ENCODE results near the gene HRAS. TPM values are rescaled to one million over a fixed set of nuclear protein-coding genes. Genes with fewer than 3 reads are reported as not detected.
"Not testable (repeated sequence)": the region's sequence is repeated elsewhere in the genome, so short reads cannot be mapped to it uniquely, and the experiment has no call there.

Gene HRAS
- polyA plus RNA-seq, 12 donors, result 62.1 to 123 (median 101) TPM; not detected in 1

DNA sequence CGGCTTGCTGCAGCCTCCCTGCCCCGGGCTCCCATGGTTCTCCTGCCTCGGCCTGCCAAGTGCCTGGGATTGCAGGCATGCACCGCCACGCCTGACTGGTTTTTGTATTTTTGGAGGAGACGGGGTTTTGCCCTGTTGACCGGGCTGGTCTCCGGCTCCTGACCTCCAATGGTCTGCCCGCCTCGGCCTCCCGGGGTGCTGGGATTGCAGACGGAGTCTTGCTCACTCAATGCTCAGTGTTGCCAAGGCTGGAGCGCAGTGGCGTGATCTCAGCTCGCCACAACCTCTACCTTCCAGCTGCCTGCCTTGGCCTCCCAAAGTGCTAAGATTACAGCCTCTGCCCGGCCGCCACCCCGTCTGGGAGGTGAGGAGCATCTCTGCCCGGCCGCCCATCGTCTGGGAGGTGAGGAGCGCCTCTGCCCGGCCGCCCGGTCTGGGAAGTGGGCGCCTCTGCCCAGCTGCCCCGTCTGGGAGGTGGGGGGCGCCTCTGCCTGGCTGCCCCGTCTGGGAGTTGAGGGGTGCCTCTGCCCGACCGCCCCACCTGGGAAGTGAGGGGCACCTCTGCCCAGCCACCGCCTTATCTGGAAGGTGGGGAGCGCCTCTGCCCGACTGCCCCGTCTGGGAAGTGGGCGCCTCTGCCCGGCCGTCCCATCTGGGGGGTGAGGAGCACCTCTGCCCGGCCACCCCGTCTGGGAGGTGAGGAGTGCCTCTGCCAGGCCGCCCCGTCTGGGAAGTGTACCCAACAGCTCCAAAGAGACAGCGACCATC is 18.3 kb downstream of the HRAS start:
- not testable (repeated sequence) for DNase-seq

DNA sequence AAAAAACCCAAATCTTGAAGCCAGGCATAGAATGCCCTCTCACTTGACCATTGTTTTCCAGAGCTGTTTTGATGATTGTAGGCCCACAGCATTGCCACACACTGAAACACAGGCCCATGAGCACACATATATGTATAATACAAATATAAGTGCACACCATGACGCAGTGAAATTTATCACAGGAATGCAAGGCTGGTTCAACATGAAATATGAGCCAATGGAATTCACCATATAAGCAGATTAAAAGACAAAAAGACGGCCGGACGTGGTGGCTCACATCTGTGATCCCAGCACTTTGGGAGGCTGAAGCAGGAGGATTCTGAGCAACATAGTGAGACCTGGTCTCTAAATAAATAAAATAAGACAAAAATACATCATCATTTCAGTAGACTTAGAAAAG is 19.0 kb downstream of the HRAS start:
- no peak for DNase-seq

DNA sequence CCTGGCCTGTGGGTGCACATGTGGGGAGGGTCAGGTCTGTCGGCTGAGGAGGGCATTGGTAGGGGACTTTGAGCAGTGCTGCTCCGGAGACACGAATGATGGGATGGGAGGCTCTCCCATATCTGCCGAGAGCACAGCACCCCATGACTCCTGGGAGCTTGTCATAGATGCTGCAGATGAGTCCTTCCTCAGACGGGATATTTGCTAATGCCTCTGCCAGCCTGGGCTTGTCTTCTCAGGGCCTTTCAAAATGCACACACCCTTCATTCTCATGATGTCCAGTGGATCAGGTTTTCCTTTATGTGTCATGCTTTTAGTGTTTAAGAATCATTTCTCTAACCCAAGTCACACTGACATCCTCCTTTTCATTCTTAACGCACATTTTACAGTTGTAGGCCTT is 20.2 kb downstream of the HRAS start:
- no peak for DNase-seq

DNA sequence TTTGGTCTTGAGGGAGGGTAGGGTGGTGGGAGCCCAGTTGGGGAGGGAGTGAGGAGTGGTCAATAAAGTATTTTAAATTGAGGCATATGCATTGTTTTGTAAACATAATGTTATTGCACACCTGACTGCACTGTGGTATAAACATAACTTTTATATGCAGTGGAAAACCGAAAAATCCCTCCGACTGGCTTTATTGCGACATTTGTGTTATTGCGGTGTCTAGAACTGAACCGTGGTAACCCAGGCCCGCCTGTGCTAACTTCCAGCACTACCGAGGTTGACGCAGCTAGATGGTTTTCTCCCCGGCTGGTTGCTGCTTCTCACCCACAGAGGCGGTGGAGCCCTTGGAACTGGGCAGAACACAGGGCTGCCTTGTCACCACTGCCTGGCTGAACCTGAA is 20.8 kb downstream of the HRAS start:
- no peak for DNase-seq

DNA sequence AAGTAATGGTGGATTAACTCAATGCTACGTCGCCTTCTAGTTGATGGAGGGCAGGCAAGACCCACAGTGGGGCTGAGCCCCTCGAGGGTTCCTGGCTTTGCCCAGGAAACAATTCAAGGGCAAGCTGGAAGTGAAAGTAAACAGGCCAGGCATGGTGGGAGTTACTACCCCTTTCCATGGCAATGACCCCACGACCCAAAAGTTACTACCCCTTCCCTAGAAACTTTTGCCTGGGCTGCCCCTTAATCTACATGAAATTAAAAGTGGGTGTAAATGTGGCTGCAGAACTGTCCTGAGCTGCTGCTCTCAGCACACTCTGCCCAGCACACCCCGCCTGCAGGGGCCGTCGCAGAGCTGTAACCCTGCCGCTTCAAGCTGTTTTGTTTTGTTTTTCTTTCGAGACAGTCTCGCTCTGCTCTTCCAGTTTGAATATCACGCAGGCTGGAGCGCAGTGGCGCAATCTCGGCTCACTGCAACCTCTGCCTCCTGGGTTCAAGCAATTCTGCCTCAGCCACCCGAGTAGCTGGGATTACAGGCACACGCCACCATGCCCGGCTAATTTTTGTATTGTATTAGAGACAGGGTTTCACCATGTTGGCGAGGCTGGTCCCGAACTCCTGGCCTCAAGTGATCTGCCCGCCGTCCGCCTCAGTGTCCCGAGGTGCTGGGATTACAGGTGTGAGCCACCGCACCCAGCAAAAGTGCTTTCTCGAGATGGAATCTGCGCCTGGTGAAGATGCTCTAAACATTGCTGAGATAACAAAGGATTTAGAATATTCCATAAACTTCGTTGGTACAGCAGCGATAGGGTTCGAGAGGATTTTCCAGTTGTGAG is 22.4 kb downstream of the HRAS start:
- no peak for DNase-seq

DNA sequence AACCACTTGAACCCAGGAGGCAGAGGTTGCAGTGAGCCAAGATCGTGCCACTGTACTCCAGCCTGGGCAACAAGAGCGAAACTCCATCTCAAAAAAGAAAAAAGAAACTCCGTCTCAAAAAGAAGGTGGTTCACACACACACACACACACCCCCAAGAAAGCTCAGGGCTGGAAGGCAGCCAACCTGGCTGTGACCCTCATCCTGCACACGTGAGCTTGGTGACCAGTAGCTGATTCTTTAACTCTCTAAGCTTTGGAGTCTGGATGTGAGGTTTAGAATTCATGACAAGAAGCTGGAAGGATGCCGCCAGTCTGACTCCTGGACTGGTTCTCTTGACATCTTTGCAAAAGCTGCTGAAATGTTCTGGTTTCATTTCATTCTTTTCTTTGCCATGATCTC is 26.4 kb downstream of the HRAS start:
- DNase-seq, result no peak

DNA sequence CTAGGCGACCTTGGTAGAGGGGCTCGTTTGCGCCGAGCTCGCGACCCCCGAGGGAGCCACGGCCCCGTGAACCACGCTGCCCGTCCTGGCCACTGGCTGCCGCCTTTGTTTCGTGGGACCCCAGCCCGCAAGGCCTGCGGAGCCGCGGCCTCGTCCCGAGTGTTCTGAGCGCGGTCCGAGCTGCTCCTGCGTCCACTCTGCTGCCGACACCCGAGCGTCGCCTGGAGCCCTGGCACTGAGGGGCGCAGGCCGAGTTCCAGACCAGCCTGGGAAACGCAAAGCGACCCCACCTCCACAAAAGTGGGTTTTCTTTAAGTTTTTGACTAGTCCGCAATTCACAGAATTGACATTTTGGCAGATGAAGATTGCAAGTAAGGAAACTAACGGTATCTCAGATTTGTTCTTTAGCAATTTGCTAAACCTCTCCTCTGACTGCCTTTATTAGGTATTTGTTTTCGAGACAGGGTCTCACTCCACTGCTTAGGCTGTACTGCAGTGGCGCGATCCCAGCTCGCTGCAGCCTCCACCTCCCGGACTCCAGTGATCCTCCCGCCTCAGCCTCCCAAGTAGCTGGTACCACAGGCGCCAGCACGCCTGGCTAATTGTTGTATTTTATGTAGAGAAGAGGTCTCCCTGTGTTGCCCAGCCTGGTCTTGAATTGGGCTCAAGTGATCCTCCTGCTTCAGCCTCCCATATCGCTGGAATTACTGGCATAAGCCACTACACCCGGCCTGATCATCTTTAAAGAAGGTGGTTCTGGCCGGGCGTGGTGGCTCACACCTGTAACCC is 27.5 kb downstream of the HRAS start:
- DNase-seq, result no peak

DNA sequence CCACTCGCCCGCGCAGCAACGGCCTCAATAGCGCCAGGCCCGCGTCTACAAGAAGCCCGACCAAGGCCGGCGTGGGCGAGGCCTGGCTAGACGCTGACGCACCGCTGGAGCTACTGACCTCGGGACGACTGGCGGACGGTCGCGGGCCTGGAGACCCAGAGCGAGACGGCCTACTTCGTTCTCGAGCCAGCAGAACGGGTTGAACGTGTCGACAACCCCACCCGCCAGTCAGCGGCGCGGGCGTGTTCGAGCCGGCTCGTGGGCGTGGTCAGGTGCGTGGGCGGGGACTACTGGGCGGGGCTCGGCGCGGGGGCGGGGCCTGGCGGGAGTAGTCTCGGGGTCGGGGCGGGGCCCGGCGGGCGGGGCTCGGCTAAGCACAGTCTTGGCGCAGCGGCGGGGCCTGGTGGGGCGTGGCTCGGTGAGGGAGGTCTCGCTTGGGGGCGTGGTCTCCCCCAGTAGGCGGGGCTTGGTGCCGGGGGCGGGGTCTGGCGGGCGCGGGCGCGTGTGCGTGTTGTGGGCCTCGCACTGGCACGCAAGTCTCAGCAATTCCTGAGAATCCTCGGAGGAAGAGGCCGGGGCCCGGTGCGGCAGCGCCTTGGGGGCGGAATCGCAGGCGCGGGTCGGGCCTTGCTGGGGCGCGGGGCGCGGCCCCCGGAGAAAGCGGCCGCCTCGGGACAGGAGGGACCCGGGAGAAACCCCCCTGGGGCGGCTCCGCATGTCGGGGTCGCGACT is 28.2 kb downstream of the HRAS start, which contains the start of gene RNH1:
Gene RNH1, minus strand, starts transcription at position 248 of the 732 bp plus-strand sequence. CDS start 5,080 bp downstream, outside the sequence.
- DNase-seq, result peak; percentile 92

DNA sequence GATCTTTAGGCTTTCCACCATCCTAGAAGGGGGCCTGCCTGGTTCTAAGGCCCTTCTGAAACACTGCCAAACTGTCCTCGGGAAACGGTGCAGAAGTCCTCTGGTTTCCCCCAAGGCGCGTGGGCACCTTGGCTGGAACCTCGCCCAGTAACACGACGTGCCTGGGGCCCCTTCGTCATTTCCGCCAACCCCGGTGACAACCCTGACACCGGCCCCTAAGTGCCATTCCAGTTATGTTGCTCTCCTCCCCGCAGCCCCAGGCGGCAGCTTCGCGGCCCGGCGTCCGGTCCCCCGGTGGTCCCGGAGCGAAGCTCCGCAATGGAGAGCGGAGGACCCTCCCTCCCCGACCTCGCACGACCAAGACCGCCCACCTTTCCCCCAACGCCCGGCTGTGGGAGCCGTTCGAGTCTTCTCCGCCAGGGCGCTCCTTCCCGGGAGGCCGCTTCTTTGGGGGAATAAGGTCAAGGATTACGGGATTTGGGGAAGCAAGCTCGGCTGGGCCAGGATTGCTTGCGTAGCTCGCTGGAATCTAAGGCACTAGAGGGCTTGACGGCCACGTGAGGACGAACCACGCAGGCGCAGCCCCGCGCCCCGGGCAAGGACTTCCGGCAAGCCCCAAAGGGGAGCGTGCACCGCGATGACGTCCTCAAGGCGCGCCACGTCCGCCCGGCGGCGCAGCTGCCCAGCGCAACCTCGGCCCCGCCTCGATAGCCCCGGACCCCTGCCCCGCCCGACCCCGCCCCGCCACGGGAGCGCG is 29.0 kb downstream of the HRAS start:
- DNase-seq, result peak; percentile 99

DNA sequence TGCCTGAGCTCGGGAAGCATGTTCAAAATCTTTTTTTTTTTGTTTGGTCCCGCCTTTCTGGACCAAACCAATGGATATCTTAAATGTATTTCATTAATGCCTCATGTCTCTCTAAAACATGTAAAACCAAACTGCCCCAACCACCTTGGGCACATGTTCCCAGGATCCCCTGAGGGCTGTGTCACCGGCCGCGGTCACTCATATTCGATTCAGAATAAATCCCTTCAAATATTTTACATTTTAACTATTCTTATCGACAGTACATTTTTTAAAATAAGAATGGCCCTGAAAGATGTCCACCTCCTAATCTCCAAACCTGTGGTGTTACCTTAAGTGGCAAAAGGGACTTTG is 30.4 kb downstream of the HRAS start:
- no peak for DNase-seq

DNA sequence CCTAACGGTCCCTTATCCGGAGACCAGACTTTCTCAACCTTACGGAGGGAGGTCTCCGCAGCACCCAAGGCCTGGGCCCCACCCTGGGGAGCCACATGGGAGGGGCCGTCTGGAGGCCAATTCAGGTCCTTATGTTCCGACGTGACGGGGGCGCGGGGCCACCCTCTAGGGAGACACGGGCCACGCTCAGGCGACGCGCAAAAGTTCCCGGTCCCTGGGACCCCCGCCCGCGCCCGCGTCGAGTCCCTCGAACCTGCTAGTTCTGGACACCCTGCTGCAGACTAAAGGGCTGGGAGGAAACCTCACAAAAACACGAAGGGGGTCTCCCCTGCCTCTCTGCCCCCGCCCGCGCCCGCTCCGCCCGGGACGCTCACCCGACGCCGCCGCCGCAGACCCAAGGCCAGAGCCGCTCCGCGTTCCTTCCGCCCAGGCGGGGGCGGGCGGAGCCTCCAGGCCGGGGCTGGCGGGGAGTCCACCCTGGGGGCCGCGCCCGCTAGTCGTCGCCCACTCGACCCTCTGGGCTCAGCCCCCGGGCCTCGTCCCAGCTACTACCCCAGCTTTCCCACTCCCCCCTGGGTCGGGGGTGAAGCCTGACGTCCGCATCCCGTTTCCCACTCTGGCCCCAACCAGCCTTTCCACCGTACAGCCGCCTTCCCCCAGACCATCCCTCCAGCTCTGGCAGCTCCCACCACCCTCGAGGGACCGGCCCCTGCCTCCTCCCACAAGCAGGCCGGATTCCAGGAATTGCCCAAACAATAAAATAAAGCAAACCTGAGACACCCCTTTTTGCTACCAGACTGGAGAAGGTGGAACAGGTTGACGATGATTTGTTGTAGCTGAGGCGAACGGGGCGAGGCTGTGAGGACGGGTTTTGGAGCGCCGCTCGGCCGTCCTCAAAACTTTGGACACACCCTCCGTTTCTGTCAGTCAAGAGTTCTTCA is 31.1 kb downstream of the HRAS start:
- DNase-seq, result peak; percentile 71

DNA sequence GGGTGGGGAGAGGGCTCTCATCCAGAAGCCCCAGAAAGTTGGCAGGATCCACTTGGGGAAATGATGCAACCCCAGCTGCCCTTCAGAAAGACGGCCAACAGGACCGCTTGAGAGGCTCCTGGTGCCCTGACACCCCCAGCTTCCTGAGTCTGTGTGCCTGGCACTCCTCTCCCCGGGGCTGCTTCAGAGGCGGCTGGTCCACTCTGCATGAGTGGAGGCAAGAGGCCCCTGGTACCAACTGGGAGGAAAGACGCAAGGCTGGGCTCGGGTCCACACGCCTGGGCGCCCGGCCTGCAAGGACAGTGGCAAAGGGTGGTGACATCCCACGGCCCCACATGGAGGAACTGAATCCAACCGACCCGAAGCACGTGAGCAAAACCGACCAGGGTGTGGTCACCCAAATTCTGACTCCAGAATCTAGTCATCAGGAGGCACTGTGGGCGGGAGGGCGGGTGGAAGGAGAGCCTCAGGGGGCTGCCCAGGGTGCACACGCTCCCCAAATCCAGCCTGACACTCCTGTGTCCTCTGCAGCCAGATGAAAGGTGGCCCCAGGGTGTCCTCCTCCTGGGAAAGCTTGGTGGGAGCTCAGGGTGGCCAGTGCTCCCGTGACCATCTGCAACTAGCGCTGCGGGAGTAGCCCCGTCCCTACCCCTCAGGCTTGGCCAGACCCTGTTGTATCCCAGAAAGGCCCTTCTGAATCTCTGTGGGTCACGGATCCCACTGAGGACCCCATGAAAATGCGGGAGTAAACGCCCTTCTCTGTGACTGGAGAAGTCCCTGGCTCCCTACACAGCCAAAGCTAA is 32.0 kb downstream of the HRAS start:
- DNase-seq, result no peak

DNA sequence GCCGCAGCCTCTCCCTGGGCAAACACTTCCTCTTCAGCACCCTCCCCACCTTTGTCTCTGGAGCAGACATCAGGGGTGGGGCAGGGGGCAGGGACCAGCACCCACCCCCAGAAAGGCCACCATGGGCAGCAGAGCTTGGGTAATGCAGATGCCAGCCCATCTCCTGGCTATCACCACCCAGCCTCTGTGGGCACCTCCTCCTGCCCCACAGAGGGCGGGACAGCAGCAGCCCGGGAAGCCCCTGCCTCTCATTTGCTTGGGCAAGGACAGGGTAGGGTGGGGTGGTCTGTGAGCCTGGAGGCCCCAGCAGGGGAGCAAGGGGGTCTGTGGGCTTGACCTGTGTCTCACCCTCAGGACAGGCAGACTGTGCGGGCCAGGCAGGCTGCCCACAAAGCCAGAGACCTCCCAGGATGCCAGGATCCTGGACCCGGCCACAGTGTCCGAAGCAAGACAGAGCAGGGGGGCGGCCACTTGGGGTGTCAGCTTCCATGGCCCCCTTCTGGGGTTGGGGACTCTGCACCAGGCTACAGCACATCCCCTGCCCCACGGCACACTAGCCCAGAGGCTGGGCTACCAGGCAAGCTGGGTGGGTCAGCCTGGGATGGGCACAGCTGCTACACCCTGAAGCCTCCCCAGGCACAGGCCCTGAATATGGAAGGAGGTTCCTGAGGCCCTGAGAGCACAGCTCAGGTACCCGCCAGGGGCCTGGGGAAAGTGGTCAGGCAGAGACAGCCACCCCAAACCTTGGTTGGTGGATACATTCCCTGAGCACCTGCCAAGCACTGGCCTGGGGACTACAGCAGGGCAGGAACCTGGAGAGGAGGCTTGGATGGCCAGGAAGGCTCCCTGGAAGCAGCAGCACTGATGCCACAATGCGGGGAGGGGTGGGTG is 32.8 kb downstream of the HRAS start:
- DNase-seq, result no peak

DNA sequence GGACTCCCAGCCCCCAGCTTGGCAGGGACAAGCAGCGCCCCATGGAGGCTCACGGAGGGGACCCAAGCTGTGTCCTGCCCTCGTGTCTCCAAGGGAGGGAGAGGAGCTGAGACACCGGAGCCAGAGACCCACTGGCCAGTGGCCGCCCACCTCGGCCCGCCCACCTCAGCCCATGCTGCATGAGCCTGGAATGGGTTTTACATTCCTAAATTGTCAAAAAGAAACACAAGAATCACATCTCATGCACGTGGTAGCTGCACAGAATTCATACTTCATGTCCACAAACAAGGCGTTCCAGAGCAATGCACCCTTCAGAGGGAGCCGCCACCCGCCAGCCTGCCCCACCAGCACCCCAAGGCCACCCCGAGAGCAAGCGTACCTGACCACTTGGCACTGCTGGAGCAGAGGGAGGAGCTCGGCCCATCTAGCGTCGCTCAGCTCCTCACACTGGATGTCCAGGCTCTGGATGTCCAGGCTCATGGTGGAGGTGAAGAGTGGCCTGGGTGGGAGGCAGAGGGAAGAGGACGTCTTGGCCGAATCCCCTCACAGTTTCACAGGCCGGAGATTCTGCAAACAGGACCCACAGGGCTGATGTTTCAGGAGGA is 33.6 kb downstream of the HRAS start:
- no peak for DNase-seq

DNA sequence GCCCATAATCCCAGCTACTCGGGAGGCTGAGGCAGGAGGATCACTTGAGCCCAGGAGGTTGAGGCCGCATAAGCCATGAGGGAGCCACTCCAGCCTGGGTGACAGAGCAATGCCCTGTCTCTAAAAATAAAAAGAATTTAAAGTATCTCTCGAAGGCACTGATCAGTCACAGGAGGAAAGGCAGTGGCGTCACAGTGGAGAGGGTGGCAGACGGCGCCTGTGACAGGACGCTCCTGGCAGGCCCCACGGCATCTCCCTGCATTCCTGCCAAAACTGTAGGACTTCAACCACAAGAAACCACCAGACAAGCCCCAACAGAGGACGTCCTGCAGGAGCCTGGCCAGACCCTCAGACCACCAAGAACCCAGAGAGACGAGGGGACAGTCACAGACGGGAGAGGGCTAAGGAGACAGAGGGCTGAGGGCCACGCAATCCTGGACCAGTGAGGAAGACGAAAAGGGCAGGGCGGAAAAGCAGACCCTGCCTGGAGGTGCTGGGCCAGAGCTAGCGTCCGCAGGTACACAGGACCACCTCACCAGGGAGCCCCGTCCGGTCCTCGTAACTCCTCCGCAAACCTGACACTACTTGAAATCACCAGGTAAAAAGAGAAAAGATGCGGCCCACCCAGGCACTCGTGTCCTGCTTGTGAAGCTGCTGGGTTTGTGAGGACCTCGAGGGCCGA is 34.2 kb downstream of the HRAS start:
- DNase-seq, result no peak

DNA sequence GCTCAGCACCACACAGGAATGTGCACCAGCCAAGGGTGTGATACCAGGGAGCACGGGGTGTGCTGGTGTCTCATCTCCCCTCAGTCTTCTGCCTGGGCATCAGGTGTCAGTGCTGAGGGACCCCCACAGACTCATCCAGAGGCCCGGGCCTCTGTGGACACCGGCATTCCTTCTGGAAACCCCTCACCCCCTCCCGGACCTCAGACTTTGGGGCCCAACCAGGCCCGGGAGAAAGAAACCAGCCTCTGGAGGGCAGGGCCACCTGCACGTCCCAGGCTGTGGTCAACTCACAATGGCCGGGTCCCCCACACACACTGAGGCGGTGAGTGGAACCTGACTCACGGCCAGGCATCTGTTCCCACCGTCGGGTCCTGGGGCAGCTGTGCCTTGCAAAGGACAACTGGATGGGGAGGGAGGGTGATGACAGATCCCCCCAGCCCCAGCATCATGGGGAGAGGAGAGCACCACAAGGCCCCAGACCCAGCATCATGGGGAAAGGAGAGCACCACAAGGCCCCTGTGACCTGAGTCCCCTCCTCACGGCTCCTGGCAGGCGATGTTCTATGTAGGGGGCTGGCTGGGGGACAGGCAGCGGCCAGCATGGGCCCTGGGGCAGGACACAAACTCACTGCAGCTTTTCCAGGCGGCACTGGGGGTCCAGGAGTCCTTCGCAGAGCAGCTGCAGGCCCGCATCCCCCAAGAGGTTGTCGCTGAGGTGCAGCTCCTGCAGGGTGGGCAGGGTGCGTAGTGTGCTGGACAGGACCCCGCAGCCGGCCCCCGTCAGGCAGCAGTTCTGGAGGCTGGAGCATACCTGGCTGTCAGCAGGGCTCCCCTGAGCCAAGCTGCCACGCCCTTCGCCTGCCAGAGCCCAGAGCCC is 35.9 kb downstream of the HRAS start:
- no peak for DNase-seq
